ENCODE results near the gene ABLIM1.

GRCh38 chr10:114646426-114646825 is 11.6 kb downstream of the ABLIM1 start:
- no peak for TF ChIP-seq CTCF (IDR thresholded peaks at IDR 0.05)
- no peak for TF ChIP-seq EZH2 (IDR thresholded peaks at IDR 0.05)

Measured in neural progenitor cell (in vitro differentiated cells).